Dedifferentiated amniotic fluid mesenchymal stem cell (primary cell): ENCODE data around the gene SPATA21.

Source experiments
- DNase-seq: peaks from one replicate; pipeline ENCODE4 v3.0.0-alpha.2; 2016; ENCODE audit errors: extremely low spot score

SPATA21 gene

DNA sequence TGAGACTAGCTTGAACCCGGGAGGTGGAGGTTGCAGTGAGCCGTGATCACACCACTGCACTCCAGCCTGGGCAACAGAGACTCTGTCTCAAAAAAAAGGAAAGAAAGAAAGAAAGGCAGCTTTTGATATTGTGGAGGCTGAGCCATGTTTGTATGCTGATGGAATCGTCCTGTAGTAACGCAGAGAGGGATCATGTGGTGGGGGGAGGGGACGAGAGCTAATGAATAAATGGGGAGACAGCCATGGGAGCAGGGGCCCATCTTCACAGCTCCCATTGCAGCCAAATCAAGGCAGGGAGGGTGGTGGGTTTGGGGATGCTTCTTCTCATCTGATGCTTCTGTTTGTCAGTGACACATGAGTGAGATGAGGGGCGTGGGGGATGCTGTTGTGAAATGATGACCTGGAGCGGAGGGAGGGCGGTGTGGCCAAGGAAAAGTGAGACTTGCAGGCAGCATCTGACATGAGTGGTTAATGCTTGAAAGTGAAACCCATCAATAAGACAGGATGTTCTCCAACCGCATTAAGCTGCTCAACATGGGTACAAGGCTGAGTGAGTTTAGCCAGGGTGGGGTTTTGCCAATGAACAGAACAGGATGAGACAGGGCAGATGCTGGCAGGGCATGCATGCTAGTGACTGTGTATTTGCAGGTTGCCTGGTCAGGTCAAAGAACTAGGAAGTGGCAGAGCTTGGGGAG, 16.7 kb downstream of the SPATA21 start:
- no peak for DNase-seq

DNA sequence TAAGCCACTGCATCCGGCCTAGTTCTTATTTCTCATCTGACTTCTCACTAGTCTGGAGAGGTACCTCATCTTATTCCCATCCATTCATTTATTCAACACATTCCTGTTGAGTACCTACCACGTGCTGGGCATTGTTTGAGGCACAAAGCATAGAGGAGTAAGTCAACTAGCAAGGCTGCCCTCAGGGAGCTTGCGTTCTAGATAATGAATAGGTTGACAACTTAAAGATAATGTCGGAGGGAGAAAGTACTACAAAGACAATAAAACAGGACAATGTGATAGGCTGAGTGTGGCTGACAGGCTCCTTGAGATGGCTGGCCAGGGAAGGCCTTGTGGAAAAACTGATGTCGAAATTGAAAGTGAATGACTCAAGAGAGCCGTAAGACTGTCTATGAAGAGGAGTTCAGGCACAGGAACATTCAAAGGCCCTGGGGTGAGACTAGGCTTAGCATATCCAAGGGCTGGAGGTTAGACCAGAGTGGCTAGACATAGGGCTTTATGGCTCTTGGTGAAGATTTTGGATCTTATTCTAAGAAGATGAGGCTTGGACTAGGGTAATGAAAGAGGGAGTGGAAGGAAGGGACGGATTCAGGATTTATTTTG, 18.3 kb downstream of the SPATA21 start:
- no peak for DNase-seq

DNA sequence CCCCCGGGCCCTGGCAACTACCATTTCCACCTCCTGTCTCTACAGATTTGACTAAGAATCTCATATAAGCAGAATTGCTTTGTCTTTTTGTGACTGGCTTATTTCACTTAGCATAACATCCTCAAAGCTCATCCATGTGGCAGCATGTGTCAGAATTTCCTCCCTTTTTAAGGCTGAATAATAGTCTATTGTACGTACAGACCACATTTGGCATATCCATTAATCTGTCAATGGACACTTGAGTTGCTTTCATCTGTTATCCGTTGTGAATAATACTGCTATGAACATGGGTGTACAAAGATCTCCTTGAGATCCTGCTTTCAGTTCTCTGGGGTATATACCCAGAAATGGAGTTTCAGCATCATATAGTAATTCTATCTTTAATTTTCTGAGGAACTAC, 24.0 kb downstream of the SPATA21 start:
- no peak for DNase-seq

DNA sequence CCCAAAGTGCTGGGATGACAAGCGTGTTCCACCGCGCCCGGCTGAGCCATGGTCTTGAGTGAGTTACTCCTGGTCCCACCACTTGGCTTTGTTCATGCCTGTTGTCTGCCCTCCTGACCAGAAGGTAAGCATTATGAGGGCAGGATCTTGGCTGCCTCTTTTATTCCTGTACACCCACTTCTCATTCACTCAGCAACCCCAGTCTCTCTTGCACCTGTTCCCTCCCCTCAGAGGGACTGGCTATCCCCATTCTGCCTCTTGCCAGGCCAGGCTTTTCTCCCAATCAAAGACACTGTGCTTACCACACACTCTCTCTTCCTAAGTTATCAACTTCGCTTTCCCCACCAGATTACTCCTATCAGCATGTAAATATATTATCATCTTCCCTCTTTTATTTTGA, 26.4 kb downstream of the SPATA21 start:
- DNase-seq, result no peak

DNA sequence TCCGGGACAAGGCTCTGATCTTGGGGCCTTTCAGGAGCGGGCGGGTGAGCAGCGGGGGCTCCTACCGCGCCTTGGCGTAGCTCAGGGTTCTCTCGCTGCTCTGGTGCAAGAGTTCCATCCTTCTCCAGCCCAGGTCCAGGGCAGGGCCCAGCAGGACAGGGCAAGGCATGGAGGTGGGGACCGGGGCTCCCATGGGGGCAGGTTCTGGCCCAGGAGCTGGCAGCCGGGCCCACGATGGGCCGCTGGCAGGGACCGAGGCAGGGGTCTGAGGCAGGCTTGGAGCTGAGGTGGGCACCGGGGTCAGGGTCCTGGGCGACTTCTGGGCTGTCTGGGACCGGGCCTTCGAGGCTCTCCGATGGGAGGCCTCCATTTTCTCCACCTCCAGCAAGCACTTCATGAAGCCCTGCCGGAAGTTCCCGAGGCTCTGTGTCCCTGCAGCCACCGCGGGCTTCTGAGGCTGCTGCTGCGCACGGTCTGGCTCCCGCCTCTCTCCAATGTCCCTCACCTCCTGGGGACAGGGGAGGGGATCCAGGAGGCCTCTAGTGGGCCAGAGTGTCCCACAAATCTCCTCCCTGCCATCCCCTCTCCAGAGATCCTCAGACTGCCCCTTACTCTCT, 27.6 kb downstream of the SPATA21 start:
- no peak for DNase-seq

DNA sequence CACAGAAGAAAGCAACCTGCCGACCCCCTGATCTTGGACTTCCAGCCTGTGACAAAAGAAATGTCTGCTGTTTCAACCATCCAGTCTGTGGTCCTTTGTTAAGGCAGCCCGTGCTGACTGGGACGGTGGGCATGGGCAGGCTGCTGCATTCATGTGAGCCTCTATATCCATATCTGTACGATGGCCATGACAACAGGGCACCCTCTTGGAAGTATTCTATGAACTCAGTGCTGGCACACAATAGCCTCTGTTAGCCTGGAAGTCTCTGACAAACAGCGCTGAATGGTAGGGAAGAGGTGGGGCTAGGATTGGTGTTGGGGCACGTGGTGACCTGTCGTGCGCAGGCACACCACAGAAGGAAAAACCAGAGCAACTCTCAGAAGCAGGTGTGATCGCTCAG, 30.4 kb downstream of the SPATA21 start:
- DNase-seq, result no peak

DNA sequence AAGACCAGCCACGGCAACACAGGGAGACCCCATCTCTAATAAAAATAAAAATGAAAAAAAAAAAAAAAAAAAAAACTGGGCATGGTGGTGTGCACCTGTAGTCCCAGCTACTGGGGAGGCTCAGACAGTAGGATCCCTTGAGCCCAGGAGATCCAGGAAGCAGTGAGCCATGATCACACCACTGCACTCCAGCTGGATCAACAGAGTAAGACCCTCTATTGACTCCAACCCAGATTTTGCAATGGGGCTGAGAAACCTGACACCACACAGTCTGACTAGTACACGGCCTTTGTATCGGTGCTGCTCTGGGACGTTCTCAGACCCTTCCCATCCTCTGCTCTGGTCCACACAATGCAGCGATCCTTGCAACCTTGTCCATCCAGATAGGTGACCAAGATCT, 31.8 kb downstream of the SPATA21 start:
- no peak for DNase-seq

DNA sequence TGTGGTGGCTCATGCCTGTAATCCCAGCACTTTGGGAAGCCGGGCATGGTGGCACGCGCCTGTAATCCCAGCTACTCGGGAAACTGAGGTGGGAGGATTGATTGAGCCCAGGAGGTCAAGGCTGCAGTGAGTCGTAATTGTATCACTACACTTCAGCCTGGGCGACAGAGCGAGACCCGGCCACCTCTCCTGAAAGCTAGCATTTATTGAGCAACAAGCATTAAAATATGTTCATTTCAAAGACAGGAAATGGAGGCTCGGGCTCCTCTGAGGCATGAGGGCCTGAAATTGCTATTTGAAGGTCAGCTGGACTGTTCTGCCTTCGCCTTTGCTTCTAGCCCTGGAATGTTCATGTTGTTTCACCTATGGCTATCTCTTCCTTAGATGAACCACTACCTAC, 34.5 kb downstream of the SPATA21 start:
- no peak for DNase-seq

DNA sequence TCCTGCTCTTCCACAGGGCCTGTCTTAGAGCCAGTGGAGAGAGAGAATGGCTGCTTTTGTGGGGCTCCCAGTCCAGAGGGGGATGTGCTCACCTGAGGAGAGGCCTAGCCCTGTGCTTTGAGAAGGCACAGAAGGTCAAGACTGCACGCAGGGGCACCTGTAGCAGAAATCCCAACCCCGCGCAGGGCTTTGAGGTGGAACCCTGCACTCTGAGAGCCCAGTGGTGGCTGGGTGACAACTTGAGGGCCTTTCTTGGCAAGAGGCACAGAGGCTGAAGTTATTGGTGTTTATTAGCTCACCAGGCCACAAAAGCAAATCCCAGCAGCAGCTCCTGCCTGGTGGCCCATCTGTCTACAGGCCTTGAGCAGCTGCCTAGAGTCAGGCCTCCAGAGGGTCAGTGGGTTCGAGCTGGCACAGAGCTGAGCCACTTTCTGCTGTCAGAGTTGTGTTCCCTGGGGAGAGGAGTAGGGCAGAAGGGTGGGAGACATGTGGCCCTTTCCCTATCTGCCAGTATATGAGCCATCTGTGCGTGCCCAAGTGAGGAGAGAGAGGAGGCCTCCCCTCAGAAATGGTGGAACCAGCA, 38.8 kb downstream of the SPATA21 start:
- no peak for DNase-seq

DNA sequence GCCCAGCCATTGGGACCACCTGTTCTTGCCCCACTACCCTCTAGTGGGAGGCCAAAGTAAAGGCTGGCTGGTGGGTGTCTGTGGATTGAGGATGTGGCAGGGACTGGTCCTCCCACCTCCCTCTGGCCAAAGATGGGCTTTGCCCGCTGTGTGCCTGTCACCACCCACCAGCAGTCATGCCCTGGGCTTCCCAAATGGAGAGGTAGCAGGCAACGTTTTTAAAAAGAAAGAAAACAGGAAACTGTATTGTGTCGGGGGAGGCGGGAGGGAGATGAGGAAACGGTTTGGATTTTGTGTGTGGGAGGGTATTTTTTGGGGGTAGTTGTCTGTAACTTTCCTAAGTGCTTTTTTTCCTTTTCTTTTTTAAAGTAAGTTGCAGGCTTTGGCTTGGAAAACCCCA, 40.1 kb downstream of the SPATA21 start:
- DNase-seq, result no peak

DNA sequence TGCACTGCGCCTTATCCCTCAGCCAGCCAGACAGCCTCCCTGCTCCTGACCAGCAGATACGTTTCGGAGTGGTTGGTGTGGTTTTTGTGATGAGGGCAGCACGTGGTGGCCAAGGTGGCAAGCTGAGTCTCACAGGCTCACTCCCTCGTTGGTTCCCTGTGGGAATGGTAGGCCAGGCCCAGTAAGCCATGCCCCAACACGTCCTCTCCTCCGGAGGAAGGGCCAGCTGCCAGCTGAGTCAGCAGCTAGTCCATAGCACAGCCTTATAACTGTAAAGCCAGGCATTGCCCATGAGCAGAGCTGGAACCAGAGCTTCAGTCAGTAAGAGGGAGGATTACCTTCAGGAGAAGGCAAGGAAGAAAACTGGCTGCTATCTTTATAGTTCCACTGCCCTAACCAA, 40.6 kb downstream of the SPATA21 start:
- DNase-seq, result peak; percentile 45

DNA sequence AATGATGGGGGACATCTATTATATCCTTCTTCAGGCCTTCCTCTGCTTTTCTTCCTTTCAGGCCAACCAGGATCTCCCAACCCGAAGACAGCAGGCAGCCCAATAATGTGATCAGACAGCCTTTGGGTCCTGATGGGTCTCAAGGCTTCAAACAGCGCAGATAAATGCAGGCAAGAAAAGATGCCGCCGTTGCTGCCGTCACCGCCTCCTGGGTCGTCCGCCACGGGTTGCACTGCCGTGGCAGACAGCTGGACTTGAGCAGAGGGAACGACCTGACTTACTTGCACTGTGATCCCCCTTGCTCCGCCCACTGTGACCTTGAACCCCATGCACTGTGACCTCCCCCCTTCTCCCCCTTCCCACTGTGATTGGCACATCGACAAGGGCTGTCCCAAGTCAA, 42.2 kb downstream of the SPATA21 start:
- no peak for DNase-seq

DNA sequence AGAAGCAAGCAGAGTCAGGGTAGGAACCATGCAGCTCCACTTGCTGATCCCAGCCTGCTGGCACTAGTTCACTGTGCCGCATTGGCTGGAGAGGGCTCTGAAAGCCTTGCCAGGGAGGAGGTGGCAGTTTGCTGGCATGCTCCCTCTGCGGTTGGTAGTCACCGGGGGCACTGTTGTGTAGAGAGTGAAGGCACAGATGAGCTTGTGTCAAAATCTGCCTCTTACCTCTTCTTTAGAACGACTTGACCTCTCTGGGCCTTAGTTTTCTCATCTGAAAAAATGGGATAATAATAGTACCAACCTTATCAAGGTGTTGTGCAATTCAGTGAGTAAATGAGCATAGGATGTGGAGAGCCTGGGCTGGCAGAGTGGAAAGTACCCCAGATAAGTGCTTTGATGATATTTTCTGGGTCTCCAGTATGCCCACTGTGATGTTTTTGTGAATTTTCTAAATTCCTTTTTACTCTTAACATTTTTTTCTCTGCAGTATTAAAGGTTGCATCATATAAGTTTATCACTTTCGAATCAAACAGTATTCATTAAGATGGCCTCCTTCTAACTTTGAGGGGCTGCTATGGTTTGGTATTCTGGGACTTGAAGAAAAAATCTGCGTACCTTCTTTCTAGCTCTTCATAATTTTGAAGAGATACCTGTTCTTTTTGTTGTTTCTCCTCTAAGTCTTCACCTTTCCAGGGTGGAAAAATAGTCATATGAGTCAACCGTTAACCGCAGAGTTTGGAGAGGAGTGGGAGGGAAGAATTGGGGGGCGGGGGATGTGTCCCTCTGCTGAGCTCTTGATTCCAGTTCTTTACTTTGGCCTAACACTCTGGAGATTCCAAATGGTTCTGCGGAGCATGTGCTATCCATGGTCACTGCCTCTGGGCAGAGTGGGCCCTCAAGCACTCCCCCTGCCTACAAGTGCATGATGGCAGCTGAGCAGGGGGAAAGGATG, 43.4 kb downstream of the SPATA21 start:
- no peak for DNase-seq

DNA sequence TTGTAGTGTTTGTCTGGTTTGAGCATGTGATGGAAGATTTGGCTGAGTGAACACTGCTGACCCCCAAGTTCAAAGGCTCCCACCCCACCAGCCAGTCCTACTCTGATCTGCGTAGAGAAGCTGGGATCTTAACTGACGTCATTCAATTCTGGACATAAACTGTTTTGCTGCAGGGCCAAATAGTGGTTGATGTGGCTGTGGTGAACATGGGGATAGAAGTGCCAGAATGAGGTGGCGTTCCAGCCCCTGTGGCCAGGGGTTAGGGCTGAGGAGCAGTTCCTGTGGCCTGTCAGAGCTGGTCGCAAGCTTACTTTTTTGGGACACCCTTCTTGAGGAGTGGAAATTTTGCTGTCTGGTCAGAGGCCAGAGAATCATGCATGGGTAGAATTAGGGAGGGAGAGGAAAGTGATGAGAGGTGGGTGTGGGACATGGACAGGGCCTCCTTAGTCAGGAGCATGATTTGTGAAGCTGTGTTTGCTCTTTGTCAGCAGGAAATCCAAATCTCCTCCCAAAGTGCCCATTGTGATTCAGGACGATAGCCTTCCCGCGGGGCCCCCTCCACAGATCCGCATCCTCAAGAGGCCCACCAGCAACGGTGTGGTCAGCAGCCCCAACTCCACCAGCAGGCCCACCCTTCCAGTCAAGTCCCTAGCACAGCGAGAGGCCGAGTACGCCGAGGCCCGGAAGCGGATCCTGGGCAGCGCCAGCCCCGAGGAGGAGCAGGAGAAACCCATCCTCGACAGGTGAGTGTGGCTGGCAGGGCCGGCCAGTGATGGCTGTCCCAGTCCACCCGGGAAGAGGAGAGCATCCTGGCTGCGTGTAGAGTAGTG, 44.3 kb downstream of the SPATA21 start:
- DNase-seq, result no peak

DNA sequence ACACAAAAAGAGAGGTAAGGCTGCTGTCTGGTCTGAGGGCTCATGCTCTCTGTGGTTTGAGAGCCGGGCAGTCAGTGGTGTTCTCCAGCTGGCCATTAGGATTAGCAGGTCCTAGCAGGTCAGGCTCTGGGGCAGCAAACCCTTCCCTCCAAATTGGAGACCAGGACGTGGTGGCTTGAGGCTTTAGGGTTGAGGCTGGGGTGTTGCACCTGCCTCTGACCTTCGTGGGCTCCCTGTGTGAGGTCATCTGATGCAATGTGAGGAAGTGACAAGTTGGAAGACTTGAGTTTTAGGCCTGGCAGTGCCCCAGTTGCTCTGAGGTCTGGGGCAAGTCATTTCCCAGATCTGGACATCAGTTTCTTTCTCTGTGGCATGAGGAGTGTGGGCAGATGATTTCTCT, 45.8 kb downstream of the SPATA21 start:
- no peak for DNase-seq

DNA sequence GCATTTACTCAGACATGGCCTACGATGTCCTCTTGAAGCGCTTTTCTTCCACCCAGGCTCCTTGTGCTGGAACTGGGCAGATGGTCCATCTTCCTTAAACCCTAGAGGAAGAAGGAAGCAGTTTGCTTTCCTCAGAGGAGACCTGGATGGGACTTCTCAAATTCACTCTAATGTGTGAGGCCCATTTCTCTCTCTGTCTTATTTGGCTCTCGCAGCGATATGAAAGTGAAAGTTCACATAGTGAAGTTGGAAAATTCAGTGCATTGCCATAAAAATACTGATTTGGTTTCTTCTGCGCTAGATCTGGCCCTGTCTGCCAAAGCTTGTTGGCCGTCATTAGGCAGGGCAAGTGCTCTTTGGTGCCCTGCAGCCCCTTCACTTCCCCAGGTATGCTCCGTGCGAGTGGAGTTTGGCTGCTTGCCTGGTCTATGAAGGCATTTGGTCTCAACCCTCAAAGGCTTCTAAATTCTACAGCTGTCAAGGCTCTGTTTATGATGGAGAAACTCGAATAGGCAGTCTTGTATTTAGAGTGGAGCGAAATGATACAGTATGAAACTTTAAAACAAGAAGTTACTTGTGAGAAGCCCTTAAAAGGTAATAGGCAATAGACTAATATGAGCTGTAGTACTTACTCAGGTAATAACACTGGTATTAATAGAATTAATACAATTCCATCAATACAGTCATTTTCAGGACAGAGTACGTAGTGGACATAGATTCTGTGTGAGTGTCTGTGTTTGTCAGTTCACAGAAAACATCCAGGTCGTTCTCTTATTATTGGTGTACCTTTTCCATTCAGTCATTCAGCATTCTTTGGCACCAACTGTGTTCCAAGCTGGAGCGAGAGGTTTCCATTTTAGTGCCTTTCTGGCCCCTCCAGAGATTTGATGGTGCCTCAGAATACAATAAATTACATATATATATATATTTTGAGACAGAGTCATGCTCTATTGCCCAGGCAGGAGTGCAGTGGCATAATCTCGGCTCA, 49.7 kb downstream of the SPATA21 start:
- DNase-seq, result no peak

DNA sequence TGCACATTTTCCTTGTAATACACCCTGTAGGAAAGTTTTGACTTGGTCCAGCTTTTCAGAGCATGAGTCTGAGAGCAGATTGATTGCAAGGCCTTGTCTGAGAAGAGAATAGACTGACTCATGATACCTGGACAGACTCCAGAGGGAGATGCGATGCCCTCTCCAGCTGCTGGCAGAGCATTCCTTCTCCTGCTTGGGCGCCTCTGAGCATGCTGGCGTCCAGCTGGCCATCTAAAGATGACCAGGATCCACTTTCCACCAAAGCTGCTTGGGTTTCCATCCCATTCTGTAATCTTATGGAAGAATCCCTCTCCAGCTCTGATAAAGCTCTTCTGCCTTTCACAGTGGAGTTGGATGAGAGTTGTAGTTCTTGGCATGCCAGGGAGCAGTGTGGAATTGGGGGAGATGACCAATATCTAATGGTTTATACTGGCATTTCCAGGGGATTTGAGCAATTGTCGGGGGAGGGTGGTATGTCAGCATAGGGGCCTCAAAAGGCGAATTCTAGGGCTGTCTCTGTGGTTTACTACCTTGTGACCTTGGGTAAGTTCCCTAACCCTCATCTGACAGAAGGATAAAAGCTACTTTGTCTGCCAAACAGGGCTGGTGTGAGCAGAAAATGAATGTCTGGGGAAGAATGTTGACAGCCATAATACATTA, 50.6 kb downstream of the SPATA21 start:
- DNase-seq, result peak; percentile 92

DNA sequence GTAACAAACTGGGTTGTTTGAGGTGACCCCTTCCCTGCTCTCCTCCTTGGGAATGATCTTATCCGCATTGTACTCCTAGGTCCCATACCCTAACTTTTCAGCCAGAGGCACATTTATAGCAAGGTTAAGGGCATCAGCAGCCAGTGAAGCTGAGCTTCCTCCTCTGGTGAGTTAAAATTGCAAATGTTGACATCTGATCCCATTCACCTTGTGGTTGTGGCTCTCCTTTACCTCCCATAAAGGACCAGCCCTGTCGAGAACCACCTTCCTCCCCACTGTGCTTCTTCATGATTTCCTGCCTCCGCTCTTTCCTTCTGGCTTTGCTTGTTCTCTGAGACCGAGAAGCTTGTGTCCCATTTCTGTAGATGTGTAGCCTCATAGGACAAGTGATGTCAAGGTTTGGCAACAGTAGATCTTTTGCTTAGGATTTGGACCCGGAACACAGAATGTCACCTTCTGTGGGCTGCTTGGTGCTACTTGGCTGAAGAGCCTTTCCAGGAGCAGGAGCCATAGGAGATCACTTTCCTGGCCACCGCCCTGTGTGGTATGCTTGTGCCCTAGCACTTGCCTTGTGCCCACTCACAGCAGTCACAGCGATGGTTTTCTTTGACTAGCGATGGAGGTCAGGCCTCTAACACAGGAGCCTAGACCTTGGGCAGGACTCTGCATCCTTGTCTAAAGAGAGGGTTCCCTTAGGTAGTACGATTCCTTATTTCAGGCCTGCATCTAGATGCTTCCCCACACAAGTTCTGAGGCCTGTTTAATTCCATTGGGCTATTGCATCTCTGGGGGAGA, 51.4 kb downstream of the SPATA21 start:
- DNase-seq, result no peak
